ENCODE measurements around the gene CCDC169.

GRCh38 chr13:36183901-36184300 lies 113.7 kb downstream of the CCDC169 start:
- no peak for TF ChIP-seq CTCF (IDR thresholded peaks at IDR 0.05; ENCODE audit: low read depth, low read length, missing input control)
- no peak for TF ChIP-seq RAD21 (IDR thresholded peaks at IDR 0.05)
- TF ChIP-seq YY1 (IDR thresholded peaks at IDR 0.05): no peak

Data from liver (tissue), 3 donors.